ENCODE measurements around the gene NOPCHAP1.

GRCh38 chr12:104953323-104953722, 32.8 kb upstream of the NOPCHAP1 start:
- TF ChIP-seq, protein P1, sequence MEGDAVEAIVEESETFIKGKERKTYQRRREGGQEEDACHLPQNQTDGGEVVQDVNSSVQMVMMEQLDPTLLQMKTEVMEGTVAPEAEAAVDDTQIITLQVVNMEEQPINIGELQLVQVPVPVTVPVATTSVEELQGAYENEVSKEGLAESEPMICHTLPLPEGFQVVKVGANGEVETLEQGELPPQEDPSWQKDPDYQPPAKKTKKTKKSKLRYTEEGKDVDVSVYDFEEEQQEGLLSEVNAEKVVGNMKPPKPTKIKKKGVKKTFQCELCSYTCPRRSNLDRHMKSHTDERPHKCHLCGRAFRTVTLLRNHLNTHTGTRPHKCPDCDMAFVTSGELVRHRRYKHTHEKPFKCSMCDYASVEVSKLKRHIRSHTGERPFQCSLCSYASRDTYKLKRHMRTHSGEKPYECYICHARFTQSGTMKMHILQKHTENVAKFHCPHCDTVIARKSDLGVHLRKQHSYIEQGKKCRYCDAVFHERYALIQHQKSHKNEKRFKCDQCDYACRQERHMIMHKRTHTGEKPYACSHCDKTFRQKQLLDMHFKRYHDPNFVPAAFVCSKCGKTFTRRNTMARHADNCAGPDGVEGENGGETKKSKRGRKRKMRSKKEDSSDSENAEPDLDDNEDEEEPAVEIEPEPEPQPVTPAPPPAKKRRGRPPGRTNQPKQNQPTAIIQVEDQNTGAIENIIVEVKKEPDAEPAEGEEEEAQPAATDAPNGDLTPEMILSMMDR (IDR thresholded peaks at IDR 0.05) = no peak
- TF ChIP-seq EP300 (IDR thresholded peaks at IDR 0.05) = no peak

Data from ovary (tissue), 3 donors.